ENCODE data around the gene ANKRD17.

Gene ANKRD17

GRCh38 chr4:73053974-73054480 lies 204.6 kb downstream of the ANKRD17 start:
- peaks cover 2% of the 10 kb centered on the region; the same call in 1 of the 2 replicates for H3K36me3 ChIP-seq (replicated peaks; ENCODE audit: insufficient read depth, low read length)
- no peak overlapping the region for H3K4me2 ChIP-seq (ENCODE audit: low read depth, low read length)
- peaks cover 12% of the 10 kb centered on the region for H3F3A ChIP-seq (ENCODE audit: insufficient read depth, low read length)
- no peak overlapping the region for H3K4me3 ChIP-seq (ENCODE audit: low read length)
- H3K9me2 ChIP-seq (replicated peaks; ENCODE audit: insufficient read depth, low read length) = no peaks in the 10 kb centered on the region
- H3K9me3 ChIP-seq (replicated peaks; ENCODE audit: insufficient read depth, low read length) = no peaks in the 10 kb centered on the region
- H3K9ac ChIP-seq (ENCODE audit: low read length) = no peak overlapping the region
- H3K27me3 ChIP-seq (replicated peaks; ENCODE audit: insufficient read depth, low read length) = no peaks in the 10 kb centered on the region
- H2AFZ ChIP-seq (ENCODE audit: low read length) = no peak overlapping the region
- H3K4me1 ChIP-seq (ENCODE audit: low read length) = peaks cover 22% of the 10 kb centered on the region
- H3K79me2 ChIP-seq (ENCODE audit: low read length) = no peaks in the 10 kb centered on the region
- no peak for TF ChIP-seq EZH2phosphoT487 (IDR thresholded peaks at IDR 0.05; ENCODE audit: low read length)
- TF ChIP-seq CTCF (IDR thresholded peaks at IDR 0.05; ENCODE audit: low read length) = no peak
- DNase-seq = no peak
- no peak overlapping the region for H3K27ac ChIP-seq (ENCODE audit: low read length)
- H4K20me1 ChIP-seq (ENCODE audit: insufficient read depth, low read length) = no peaks in the 10 kb centered on the region

- no peaks in the 10 kb centered on the region for H4K20me1 ChIP-seq (ENCODE audit: insufficient read depth, low read length)
- no peak for DNase-seq
Observed at GRCh38 chr4:73053076-73053475, 205.5 kb downstream of the ANKRD17 start.

GRCh38 chr4:73051625-73052024 lies 207.0 kb downstream of the ANKRD17 start:
- H3K4me3 ChIP-seq (ENCODE audit: low read length) = no peak overlapping the region
- H3K27ac ChIP-seq (ENCODE audit: low read length) = no peak overlapping the region
- H4K20me1 ChIP-seq (ENCODE audit: insufficient read depth, low read length) = no peaks in the 10 kb centered on the region
- no peaks in the 10 kb centered on the region for H3K9me2 ChIP-seq (replicated peaks; ENCODE audit: insufficient read depth, low read length)
- H3K9ac ChIP-seq (ENCODE audit: low read length) = no peak overlapping the region
- TF ChIP-seq EZH2 (optimal IDR thresholded peaks at IDR 0.05; ENCODE audit: low read depth, low read length) = no peak
- no peak for TF ChIP-seq CTCF (IDR thresholded peaks at IDR 0.05; ENCODE audit: low read length)
- no peak for TF ChIP-seq EZH2phosphoT487 (IDR thresholded peaks at IDR 0.05; ENCODE audit: low read length)
- H3K4me2 ChIP-seq (ENCODE audit: low read depth, low read length) = no peak overlapping the region
- H3K79me2 ChIP-seq (ENCODE audit: low read length) = no peaks in the 10 kb centered on the region
- H3K27me3 ChIP-seq (replicated peaks; ENCODE audit: insufficient read depth, low read length) = no peaks in the 10 kb centered on the region
- H2AFZ ChIP-seq (ENCODE audit: low read length) = no peak overlapping the region
- H3K36me3 ChIP-seq (replicated peaks; ENCODE audit: insufficient read depth, low read length) = peaks cover 2% of the 10 kb centered on the region; the same call in 1 of the 2 replicates
- H3K4me1 ChIP-seq (ENCODE audit: low read length) = peaks cover 22% of the 10 kb centered on the region
- DNase-seq = no peak
- peaks cover 12% of the 10 kb centered on the region for H3F3A ChIP-seq (ENCODE audit: insufficient read depth, low read length)
- no peaks in the 10 kb centered on the region for H3K9me3 ChIP-seq (replicated peaks; ENCODE audit: insufficient read depth, low read length)

More at GRCh38 chr4:73053076-73053475, 205.5 kb downstream of the ANKRD17 start:
- H3K79me2 ChIP-seq (ENCODE audit: low read length) = no peaks in the 10 kb centered on the region
- H3K27me3 ChIP-seq (replicated peaks; ENCODE audit: insufficient read depth, low read length) = no peaks in the 10 kb centered on the region
- no peak overlapping the region for H2AFZ ChIP-seq (ENCODE audit: low read length)
- H3K4me2 ChIP-seq (ENCODE audit: low read depth, low read length) = no peak overlapping the region
- no peak for TF ChIP-seq EZH2phosphoT487 (IDR thresholded peaks at IDR 0.05; ENCODE audit: low read length)
- no peak for TF ChIP-seq EZH2 (optimal IDR thresholded peaks at IDR 0.05; ENCODE audit: low read depth, low read length)
- TF ChIP-seq CTCF (IDR thresholded peaks at IDR 0.05; ENCODE audit: low read length) = no peak
- H3K4me3 ChIP-seq (ENCODE audit: low read length) = no peak overlapping the region
- no peak overlapping the region for H3K27ac ChIP-seq (ENCODE audit: low read length)
- no peaks in the 10 kb centered on the region for H3K9me2 ChIP-seq (replicated peaks; ENCODE audit: insufficient read depth, low read length)
- H3K9me3 ChIP-seq (replicated peaks; ENCODE audit: insufficient read depth, low read length) = no peaks in the 10 kb centered on the region
- peaks cover 22% of the 10 kb centered on the region for H3K4me1 ChIP-seq (ENCODE audit: low read length)
- no peak overlapping the region for H3K9ac ChIP-seq (ENCODE audit: low read length)
- peaks cover 2% of the 10 kb centered on the region; the same call in 1 of the 2 replicates for H3K36me3 ChIP-seq (replicated peaks; ENCODE audit: insufficient read depth, low read length)
- H3F3A ChIP-seq (ENCODE audit: insufficient read depth, low read length) = peaks cover 12% of the 10 kb centered on the region

Data from MM.1S (cell line).